Measurements from ENCODE around the gene ABCA5.
"Not testable (repeated sequence)": the region's sequence is repeated elsewhere in the genome, so short reads cannot be mapped to it uniquely, and the experiment has no call there.

GRCh38 chr17:69298120-69298722 lies 28.7 kb downstream of the ABCA5 start:
- TF ChIP-seq, protein P1, sequence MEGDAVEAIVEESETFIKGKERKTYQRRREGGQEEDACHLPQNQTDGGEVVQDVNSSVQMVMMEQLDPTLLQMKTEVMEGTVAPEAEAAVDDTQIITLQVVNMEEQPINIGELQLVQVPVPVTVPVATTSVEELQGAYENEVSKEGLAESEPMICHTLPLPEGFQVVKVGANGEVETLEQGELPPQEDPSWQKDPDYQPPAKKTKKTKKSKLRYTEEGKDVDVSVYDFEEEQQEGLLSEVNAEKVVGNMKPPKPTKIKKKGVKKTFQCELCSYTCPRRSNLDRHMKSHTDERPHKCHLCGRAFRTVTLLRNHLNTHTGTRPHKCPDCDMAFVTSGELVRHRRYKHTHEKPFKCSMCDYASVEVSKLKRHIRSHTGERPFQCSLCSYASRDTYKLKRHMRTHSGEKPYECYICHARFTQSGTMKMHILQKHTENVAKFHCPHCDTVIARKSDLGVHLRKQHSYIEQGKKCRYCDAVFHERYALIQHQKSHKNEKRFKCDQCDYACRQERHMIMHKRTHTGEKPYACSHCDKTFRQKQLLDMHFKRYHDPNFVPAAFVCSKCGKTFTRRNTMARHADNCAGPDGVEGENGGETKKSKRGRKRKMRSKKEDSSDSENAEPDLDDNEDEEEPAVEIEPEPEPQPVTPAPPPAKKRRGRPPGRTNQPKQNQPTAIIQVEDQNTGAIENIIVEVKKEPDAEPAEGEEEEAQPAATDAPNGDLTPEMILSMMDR (IDR thresholded peaks at IDR 0.05): not testable (repeated sequence)
- TF ChIP-seq POLR2A (IDR thresholded peaks at IDR 0.05): not testable (repeated sequence)
